GM12891 (cell line): ENCODE measurements around the gene DIP2C.

ENCODE experiments used
- DNase-seq: peaks from one replicate; pipeline ENCODE4 v3.0.0; 2011; ENCODE audit warnings: low spot score; ENCODE audit not compliant: insufficient read length
- FAIRE-seq: peaks from 2 replicates; lab custom pipeline; 2011; peaks lifted over from hg19 to GRCh38; lab: Jason Lieb, UNC
- PAX5 ChIP-seq: IDR thresholded peaks from 2 replicates; pipeline ENCODE4 v1.6.1; 2011; ENCODE audit warnings: low read length, moderate library complexity, mild to moderate bottlenecking; ENCODE audit not compliant: insufficient read depth, severe bottlenecking
- POLR2A ChIP-seq: IDR thresholded peaks from 2 replicates; pipeline ENCODE4 v1.6.1; 2011; ENCODE audit warnings: low read depth, low read length, control low read depth
- POLR2AphosphoS5 ChIP-seq: IDR thresholded peaks from 2 replicates; pipeline ENCODE4 v1.6.1; 2011; ENCODE audit warnings: low read depth, low read length, control low read depth
- POU2F2 ChIP-seq: IDR thresholded peaks from 2 replicates; pipeline ENCODE4 v1.6.1; 2011; ENCODE audit warnings: low read depth, mild to moderate bottlenecking, control low read depth, low read length, moderate library complexity
- SPI1 ChIP-seq: IDR thresholded peaks from 2 replicates; pipeline ENCODE4 v1.6.1; 2011; ENCODE audit warnings: low read depth, low read length, control low read depth
- TAF1 ChIP-seq: IDR thresholded peaks from 2 replicates; pipeline ENCODE4 v1.6.1; 2011; ENCODE audit warnings: low read depth, low read length, control low read depth

DIP2C gene

GRCh38 chr10:550665-551372 lies 138.6 kb downstream of the DIP2C start:
- FAIRE-seq (no peak), DNase-seq (no peak)
- no peak for TF ChIP-seq SPI1
- TF ChIP-seq POLR2A, result no peak
- TF ChIP-seq TAF1, result no peak
- TF ChIP-seq PAX5, result no peak
- TF ChIP-seq POU2F2, result no peak
- no peak for TF ChIP-seq POLR2AphosphoS5

GRCh38 chr10:549391-549790 lies 140.1 kb downstream of the DIP2C start:
- no peak for FAIRE-seq
- no peak for TF ChIP-seq PAX5
- no peak for TF ChIP-seq POLR2A
- no peak for TF ChIP-seq POU2F2
- no peak for TF ChIP-seq TAF1
- no peak for TF ChIP-seq SPI1
- no peak for TF ChIP-seq POLR2AphosphoS5
- no peak for DNase-seq

- FAIRE-seq (no peak), DNase-seq (no peak)
- TF ChIP-seq POLR2A (no peak), POLR2AphosphoS5 (no peak), TAF1 (no peak), PAX5 (no peak), SPI1 (no peak), POU2F2 (no peak)
These were observed 141.1 kb downstream of the DIP2C start for GRCh38 chr10:548238-548901.

- no peak for FAIRE-seq
- no peak for TF ChIP-seq POU2F2
- TF ChIP-seq POLR2AphosphoS5, result no peak
- no peak for TF ChIP-seq TAF1
- TF ChIP-seq SPI1, result no peak
- no peak for TF ChIP-seq POLR2A
- no peak for DNase-seq
These were observed 141.8 kb downstream of the DIP2C start for GRCh38 chr10:547591-548081.

- DNase-seq, result no peak
- no peak for TF ChIP-seq POU2F2
- TF ChIP-seq TAF1, result no peak
- TF ChIP-seq POLR2A, result no peak
- TF ChIP-seq SPI1, result no peak
- no peak for TF ChIP-seq PAX5
- TF ChIP-seq POLR2AphosphoS5, result no peak
- no peak for FAIRE-seq
These were observed 142.4 kb downstream of the DIP2C start for GRCh38 chr10:546971-547590.

GRCh38 chr10:546451-546850 lies 143.0 kb downstream of the DIP2C start:
- TF ChIP-seq SPI1, result no peak
- TF ChIP-seq PAX5, result no peak
- TF ChIP-seq POLR2AphosphoS5, result no peak
- no peak for TF ChIP-seq POLR2A
- TF ChIP-seq POU2F2, result no peak
- TF ChIP-seq TAF1, result no peak
- DNase-seq (no peak), FAIRE-seq (no peak)

- TF ChIP-seq TAF1 (no peak), POLR2AphosphoS5 (no peak)
- FAIRE-seq (no peak), DNase-seq (no peak)
These were observed 145.3 kb downstream of the DIP2C start for GRCh38 chr10:543862-544822.

- FAIRE-seq (no peak), DNase-seq (no peak)
- TF ChIP-seq POLR2A (no peak), POLR2AphosphoS5 (no peak), PAX5 (no peak), TAF1 (no peak), SPI1 (no peak), POU2F2 (no peak)
These were observed 146.3 kb downstream of the DIP2C start for GRCh38 chr10:543131-543530.
